HG02973 (cell line): ENCODE data around the gene OR10G8.
"Not testable (repeated sequence)": the region's sequence is repeated elsewhere in the genome, so short reads cannot be mapped to it uniquely, and the experiment has no call there.

Experiments
- ATAC-seq: cut with Tn5 transposase; IDR thresholded peaks from one replicate; pipeline ENCODE4 v1.9.1; 2021; ENCODE audit warnings: moderate library complexity; ENCODE audit not compliant: unreplicated experiment

Gene OR10G8, protein sequence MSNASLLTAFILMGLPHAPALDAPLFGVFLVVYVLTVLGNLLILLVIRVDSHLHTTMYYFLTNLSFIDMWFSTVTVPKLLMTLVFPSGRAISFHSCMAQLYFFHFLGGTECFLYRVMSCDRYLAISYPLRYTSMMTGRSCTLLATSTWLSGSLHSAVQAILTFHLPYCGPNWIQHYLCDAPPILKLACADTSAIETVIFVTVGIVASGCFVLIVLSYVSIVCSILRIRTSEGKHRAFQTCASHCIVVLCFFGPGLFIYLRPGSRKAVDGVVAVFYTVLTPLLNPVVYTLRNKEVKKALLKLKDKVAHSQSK

DNA sequence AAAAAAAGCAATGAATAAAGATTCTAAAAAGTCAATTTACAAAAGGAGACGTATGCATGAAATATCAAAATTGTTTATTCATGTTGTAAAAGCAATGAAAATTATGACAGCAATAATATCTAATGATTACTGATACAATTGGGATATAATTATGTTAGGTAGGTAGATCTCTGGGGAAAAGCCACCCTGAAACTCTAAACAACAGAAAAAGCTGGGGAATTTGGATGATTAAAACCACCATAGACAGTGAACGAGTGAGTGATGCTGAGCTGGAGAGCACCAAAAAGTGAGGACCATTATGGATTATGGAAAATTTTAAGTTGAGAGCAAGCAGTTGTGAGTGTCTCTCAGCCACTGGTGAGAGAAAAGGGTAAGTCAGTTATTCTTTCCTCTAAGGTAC lies at the start of gene OR10G8:
TSS of gene OR10G8 (plus strand) at position 301 of the 400 bp plus-strand sequence. CDS start 2,825 bp downstream, outside the sequence.
- no peak for ATAC-seq

DNA sequence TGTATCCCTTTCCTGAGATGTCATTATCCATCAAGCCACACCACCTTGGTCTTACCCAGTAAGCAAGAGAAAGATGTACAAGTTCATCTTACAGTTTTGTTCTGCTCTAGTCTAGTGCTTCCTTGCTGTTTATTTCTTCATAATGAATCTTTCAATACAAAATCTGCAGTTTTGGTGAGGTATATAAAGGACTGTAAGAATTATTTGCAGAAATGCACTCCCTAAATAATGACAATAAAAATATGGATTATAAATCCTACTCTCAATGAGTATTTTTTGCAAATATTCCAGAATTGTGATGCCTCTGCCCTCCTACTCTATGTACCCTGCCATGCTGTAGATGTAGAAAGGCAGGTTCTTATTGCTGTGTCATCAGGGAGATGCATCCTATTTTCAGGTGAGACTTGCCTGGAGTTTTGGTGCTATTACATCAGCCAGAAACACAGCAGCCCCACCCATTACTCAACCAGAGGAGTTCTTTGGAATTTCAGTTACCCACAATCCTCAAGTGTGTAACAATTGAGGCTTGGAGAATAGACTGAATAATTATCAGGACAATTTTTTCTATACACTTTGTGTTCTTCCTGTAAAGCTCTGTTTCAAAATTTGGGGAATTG lies 48.8 kb upstream of the OR10G8 start, which contains the start of gene OR10S1:
TSS of gene OR10S1 (minus strand) at position 51 of the 617 bp plus-strand sequence. CDS start 117 bp downstream, outside the sequence.
- ATAC-seq, result no peak

DNA sequence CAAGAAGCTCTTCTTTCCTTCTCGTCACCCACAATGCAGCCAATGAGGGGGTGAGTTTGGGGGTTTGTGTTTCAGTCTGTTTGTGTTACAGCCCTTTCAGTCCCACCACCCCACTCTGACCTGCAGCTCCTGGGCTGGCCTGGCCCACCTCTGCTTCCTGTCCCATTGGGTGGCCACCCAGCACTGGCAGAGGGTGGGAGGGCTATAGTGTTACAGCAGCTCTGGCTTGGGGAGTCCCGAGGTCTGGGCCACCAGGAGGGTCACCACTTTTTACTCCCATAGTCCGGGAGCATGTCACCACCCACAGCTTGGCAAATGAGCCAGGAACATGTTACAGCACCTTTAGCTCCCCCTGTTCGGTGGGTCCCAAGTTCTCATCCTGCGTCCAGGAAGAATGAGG lies 47.3 kb upstream of the OR10G8 start:
- ATAC-seq, result no peak

DNA sequence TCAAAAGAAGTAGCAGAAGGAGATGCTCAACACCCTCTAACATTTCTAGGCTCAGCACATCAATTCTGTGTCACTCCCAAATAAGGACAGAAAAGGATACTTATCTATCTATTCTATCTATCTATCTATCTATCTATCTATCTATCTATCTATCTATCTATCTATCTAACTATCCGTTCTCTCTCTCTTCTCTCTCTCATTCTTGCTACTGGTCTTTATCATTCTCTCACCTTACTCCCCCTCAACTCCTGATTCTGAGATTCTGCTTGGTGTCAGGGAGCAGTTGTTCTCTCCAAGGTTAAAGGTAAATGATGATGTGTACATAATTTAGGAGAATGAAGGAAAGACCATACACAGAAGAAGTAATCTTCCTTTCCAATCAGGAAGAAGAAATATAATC lies 31.5 kb upstream of the OR10G8 start, which contains the start of gene OR10G6:
TSS of gene OR10G6 (minus strand) at position 43 of the 400 bp plus-strand sequence. CDS start at position 43, 0 bp downstream.
- ATAC-seq, result no peak

DNA sequence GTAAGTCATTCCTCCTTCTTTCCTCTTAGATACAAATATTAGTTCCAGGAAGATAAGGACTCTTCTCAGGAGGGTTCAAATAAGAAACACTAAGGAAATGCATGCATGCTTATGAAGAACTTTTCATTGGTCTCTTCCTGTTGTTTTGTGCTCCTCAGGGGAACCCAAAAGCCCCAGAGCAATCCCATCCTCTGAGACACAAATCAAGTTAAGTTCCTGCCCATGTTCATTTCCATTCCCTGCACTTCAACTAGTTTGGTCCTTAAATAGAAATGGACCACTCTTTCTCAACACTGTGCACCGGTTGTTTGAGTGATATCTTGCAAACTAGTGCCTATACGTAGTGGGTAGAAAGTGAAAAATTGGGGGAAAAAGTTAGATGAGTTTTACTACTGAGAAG lies 13.9 kb upstream of the OR10G8 start, which contains the start of gene OR10G4:
TSS of gene OR10G4 (plus strand) at position 301 of the 400 bp plus-strand sequence. CDS start 2,578 bp downstream, outside the sequence.
- no peak for ATAC-seq

DNA sequence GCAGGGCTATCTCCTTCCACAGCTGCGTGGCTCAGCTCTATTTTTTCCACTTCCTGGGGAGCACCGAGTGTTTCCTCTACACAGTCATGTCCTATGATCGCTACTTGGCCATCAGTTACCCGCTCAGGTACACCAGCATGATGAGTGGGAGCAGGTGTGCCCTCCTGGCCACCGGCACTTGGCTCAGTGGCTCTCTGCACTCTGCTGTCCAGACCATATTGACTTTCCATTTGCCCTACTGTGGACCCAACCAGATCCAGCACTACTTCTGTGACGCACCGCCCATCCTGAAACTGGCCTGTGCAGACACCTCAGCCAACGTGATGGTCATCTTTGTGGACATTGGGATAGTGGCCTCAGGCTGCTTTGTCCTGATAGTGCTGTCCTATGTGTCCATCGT lies 10.8 kb upstream of the OR10G8 start:
- ATAC-seq, result not testable (repeated sequence)

DNA sequence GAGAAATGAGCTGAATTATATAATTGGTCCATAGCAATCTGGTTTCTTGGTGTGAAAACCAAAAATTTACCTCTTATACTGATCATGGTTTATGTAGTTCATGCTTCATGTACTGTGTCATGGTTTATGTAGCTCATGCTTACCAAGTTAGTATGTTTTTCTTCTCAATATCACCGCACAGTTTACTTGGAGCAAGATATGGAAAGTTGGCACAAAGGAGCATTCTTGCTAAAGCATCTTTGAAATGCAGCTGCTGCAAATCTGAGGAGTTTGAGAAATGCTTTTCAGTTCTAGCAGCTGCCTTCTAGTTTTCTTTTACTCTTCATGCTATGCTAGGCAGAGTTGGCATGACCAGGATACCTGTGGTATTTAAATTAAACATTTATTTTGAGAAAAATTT lies 10.1 kb downstream of the OR10G8 start:
- ATAC-seq, result no peak

DNA sequence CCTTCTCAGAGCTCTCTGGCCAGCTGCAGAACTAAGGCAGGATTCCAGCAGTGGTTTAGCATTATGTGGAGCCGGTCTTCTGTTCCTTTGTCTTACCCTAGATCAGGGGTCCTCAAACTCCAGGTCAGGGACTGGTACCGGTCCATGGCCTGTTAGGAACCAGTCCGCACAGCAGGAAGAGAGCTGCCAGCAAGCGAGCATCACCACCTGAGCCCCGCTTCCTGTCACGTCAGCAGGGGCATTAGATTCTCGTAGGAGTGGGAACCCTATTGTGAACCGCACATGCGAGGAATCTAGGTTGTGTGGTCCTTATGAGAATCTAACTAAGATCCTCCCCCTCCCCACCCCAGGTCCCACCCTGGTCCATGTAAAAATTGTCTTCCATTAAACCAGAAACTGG lies 13.0 kb downstream of the OR10G8 start:
- no peak for ATAC-seq

DNA sequence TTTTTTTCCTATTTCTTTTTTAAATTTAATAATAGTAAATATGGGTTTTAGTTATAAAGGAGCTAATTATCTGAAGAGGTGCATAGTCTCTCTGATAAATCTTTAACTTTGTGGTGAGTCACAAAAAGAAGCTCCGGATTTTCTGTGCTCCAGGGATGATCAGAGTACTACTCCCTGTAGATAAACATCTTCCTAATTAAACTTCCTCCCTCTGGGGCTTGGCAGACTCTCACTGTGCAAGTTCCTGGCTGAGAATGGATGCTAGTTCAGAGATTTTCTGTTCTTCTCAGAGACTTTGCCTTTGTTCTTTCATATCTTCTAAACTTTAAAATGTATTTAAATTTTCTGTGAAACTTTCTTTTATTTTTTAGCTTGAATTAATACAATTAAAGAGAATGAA lies 14.7 kb downstream of the OR10G8 start, which contains the start of gene OR10G7:
TSS of gene OR10G7 (minus strand) at position 72 of the 400 bp plus-strand sequence. CDS start 2,324 bp downstream, outside the sequence.
- no peak for ATAC-seq

DNA sequence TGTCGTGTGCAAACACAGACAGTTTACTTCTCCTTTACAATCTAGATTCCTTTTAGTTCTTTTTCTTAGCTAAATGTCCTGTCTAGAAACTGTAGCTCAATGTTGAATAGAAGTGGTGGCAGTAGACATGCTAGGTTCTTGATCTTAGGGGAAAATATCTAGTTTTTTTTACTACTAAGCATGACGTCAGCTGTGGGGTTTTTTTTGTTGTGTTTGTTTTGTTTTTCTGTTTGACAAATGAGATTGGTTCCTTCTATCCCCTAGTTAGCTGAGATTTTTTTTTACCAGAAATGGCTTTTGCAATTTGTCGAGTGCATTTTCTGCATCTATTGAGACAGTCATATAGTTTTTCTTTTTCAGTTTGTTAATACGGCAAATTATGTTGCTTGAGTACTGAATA lies 16.8 kb downstream of the OR10G8 start:
- ATAC-seq, result no peak

DNA sequence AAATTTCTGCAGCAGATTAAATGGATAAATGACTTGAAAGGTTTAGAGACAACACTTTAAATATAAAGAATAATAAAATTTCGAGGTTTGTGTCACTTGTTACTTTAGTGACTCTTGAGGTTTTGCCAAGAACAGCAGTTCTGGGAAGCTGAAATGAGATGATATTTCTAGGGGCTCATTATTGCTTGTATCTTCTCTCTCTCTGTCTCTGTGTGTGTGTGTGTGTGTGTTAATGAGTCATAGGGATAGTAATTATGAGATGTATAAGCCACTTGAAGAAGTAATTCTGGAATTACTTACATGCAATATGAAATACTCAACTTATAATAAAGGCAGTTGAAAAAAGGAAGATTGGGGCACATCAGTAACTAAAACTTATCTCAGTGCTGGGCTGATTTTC lies 24.1 kb downstream of the OR10G8 start:
- no peak for ATAC-seq

DNA sequence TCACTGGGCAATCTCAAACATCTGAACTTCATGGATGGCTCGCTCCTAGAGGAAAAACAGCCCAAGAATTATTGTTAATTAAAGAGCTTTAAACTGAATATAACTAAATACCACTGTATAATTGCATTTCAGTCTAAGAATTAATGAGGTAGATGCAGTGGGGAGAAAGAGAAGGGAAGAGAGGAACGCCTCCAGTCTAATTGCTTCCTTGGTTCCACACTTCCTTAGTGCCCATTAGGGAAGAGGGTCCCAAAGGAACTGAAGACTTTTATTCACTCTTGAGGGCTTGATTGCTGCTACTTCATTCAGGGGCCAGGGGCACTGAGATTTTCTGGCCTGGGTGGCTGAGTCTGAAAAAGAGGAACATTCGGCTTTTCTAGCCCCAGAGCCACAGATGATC lies 26.4 kb downstream of the OR10G8 start:
- no peak for ATAC-seq

DNA sequence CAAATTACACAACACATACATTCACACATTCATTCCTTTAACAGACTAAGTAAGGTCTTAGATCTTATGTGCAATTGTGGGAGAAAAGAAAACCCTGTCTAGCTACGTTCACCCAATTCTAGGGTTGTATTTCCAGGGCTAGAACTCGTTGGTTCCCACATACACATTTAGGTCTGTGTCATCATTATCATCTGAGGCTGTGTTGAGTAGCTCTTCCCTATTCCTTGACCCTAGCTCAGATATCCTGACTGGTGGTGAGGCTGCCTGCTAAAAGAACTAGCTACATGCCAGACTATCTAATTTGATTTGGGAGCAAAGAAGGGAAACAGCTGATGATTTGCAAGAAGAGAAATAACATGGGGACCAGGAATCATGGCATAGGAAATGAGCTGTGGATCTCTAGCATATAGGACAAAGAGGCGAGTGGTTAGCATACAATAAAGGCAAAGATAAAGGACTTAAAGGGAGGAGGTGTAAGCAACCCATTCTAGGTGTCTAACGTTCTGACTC lies 42.1 kb downstream of the OR10G8 start:
- no peak for ATAC-seq

DNA sequence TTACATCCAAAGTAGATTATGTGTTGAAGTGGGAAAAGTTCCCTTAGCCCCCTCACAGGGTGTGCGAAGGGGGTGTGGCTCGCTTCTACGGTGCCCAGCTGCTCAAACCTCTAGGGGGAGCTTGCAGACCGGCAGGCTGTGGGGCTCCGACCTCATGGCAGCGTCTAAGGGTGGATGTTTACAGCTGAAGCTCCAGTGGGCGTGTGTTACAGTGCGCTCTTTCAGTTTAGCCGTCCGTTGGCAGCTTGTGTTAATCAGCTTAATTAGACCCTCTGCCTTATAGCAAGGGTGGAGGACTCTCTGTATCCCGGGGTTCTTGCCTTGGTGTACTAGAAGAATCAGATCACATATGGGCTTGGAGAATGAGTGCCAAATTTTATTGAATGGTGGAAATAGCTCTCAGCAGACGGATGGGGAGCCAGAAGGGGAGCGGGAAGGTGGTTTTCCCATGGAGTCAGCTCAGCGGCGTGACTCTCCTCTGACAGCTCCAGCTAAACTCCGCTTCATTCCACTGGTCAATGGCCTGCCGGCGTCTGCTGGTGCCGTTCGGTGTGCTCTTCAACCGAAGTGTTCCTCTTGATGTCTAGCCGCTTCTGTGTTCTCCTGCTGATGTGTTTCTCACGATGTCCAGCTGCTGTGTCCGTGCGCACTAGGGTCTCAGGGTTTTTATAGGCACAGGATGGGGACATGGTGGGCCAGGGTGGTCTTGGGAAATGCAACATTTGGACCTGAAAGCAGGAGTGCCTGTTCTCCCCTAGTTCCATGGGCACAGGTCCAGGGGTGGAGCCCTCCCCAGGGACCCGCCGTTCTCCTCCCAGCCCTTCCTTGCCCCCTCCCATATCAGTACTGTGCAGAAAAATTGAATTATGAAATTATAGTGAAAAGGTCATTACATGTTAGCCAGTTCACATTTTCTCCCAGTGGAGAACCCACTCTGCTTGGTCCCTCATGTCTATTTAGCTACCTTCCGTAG lies 43.1 kb downstream of the OR10G8 start:
- peak; percentile 54 for ATAC-seq

DNA sequence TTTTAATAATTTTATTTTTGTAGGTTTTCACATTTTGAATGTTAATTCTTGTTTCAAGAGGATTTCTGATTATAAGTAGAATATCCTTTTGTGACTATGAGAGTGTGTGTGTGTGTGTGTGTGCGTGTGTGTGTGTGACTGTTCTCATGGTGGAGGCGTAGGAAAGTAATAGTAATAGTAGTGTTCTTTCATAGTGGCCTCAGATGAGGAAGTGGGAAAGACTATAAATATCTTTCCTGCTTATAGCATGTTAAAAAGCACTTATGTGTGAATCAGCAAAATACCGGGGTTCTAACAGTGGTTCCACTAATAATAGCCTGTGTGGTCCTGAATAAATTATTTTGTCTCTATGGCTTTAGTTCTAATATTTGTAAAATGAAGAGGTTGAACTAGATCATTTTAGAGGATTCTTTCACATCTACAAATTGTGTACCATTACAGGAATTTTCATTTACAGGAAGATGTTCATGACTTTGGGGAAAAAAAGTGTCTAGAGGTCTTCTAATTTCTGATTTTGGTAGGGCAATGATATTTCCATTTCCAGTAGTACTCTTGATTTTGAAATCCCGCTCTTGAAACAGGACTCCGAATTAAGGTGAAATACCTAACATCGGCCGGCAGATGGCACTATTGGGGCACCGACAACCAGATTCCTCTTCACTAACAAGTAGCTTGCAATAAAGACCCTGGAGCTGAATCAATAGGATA lies 44.5 kb downstream of the OR10G8 start:
- peak; percentile 93 for ATAC-seq

DNA sequence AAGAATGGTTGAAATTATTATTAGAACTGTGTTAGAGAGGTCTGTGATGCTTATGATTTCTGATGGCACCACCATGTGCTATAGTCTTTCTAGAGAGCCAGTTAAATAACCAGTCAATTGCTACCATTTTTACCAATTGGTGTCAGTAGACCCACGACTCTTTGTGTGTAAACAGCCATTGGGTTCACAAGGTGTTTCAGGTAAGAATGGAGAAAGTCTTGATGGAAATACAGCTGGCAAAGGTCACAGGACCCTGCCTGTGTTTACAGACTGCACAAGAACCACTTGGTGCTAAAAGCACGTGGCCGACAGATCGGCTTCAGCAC lies 45.0 kb downstream of the OR10G8 start:
- ATAC-seq, result no peak

DNA sequence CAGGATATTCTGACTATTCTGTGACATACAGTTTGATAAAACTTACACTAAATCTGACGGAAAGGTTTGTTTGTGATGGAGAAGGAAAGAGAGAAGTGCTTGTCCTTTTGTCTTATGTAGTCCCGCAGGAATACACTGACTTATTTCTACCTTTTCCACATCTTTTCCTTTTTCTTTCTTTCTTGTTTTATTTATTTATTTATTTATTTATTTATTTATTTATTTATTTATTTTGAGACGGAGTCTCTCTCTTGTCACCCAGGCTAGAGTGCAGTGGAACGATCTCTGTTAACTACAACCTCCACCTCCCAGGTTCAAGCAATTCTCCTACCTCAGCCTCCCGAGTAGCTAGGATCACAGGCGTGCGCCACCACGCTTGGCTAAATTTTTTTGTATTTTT lies 45.5 kb downstream of the OR10G8 start:
- ATAC-seq, result no peak

DNA sequence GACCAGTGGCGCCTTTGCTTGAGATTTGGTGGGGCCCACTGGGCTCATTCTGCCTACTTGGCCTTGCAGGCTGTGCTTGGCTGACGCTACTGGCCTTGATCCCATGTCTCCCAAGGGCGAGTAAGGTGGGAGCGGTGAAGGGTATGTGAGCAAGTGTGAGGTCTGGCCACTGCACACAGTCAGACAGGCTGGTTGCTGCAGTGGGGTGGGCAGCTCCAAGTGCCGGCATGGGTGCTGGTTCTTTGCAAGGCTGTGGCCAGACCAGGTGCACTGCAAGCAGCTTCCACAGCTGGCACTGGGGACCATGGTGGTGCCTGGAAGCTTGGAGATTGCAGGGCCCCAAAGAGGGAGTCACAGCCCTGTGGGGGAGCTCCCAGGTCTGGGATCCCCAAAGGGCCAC lies 48.0 kb downstream of the OR10G8 start:
- no peak for ATAC-seq

DNA sequence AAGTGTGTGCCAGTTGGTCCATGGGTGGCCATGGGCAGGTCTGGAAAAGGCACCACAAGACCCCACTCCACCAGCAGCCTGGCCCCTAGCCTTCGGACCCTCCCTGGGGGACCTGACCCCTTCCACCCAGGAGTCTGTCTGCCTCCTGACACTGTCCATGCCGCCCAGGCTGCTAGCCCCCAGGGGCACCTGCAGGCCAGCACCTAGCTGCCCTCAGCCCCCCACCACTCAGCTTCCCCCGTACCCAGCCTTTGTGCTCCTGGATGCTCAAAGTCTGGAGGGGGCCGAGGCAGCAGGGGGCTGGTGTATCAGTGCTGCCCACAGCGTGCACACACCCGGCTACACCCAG lies 48.9 kb downstream of the OR10G8 start:
- ATAC-seq, result no peak
